GM12891 (cell line): Measurements from ENCODE around the gene PRKCD.

Source experiments
- PAX5 ChIP-seq: IDR thresholded peaks from 2 replicates; pipeline ENCODE4 v1.6.1; 2011; ENCODE audit warnings: low read length, moderate library complexity, mild to moderate bottlenecking; ENCODE audit not compliant: insufficient read depth, severe bottlenecking
- POLR2A ChIP-seq: IDR thresholded peaks from 2 replicates; pipeline ENCODE4 v1.6.1; 2011; ENCODE audit warnings: low read depth, low read length, control low read depth
- POLR2AphosphoS5 ChIP-seq: IDR thresholded peaks from 2 replicates; pipeline ENCODE4 v1.6.1; 2011; ENCODE audit warnings: low read depth, low read length, control low read depth
- POU2F2 ChIP-seq: IDR thresholded peaks from 2 replicates; pipeline ENCODE4 v1.6.1; 2011; ENCODE audit warnings: low read depth, mild to moderate bottlenecking, control low read depth, low read length, moderate library complexity
- TAF1 ChIP-seq: IDR thresholded peaks from 2 replicates; pipeline ENCODE4 v1.6.1; 2011; ENCODE audit warnings: low read depth, low read length, control low read depth

DNA sequence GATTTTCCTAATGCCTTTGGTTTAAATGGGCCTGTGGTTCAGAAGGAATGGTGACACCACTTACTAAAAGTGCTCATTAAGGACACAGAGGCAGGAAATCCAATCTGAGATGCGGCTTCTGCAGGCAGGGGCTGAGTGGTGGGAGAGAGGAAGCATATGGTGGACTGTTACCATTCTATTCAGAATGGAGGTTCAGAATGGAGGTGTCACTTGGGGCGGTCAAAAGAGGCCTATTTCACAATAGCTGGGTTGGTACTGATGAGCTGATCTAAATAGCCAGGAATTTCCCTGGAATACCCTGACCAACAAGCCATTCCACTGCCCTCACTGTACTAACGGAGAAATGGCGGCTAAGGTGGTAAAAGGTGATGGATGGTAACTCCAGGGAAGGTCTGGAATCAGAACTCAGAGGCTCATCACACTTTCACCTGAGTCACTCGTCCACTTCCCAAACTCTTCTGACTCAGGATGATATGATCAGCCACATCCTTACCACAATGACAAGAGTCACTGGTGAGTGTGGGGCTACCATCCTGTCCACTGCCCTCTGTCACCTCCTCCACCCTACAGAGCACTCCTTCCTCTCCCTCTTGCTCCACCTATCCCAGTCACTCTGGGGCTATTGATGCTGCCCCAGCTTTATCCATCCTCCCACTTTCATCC is 46.5 kb upstream of the PRKCD start:
- TF ChIP-seq POLR2A = no peak
- no peak for TF ChIP-seq POLR2AphosphoS5
- TF ChIP-seq POU2F2 = no peak
- no peak for TF ChIP-seq TAF1
- TF ChIP-seq PAX5 = no peak
